HepG2 (cell line): ENCODE measurements around the gene NAPB. TPM values are rescaled to one million over a fixed set of nuclear protein-coding genes. Genes with fewer than 3 reads are reported as not detected.

Experiments used
- GTF2F1 ChIP-seq: fragments of 150-350 bp; IDR thresholded peaks from 2 replicates; pipeline ENCODE4 v1.6.1; 2014; ENCODE audit warnings: low read length
- HMG20B ChIP-seq: conservative IDR thresholded peaks from 2 replicates; pipeline ENCODE4 v1.6.1; 2016; ENCODE audit warnings: missing genetic modification reagents, missing compliant biosample characterization
- ISX ChIP-seq: sonication (generic); formaldehyde crosslinking; conservative IDR thresholded peaks from 2 replicates; pipeline ENCODE4 v1.5.0; 2020; ENCODE audit warnings: missing genetic modification reagents
- MLLT10 ChIP-seq: sonication (generic); formaldehyde crosslinking; IDR thresholded peaks from 2 replicates; pipeline ENCODE4 v1.4.0; 2020; ENCODE audit warnings: missing genetic modification reagents
- MYNN ChIP-seq: sonication (generic); formaldehyde crosslinking; IDR thresholded peaks from 2 replicates; pipeline ENCODE4 v1.4.0; 2020; ENCODE audit warnings: mild to moderate bottlenecking, low read depth, missing genetic modification reagents
- NAIF1 ChIP-seq: sonication (generic); formaldehyde crosslinking; IDR thresholded peaks from 2 replicates; pipeline ENCODE4 v1.5.0; 2020; ENCODE audit warnings: mild to moderate bottlenecking, missing genetic modification reagents, borderline replicate concordance
- NFE2 ChIP-seq: sonication (generic); formaldehyde crosslinking; IDR thresholded peaks from 2 replicates; pipeline ENCODE4 v1.4.0; 2020; ENCODE audit warnings: missing genetic modification reagents
- RCOR2 ChIP-seq: IDR thresholded peaks from 2 replicates; pipeline ENCODE4 v1.6.1; 2016; ENCODE audit warnings: missing biosample characterization, missing genetic modification reagents
- SAFB2 ChIP-seq: sonication (generic); formaldehyde crosslinking; IDR thresholded peaks from 2 replicates; pipeline ENCODE4 v1.5.1; 2020; ENCODE audit warnings: missing genetic modification reagents, low read depth, mild to moderate bottlenecking, borderline replicate concordance
- SMYD3 ChIP-seq: sonication (generic); formaldehyde crosslinking; IDR thresholded peaks from 2 replicates; pipeline ENCODE4 v1.8.1; 2023; ENCODE audit warnings: mild to moderate bottlenecking, missing genetic modification reagents
- TOE1 ChIP-seq: sonication (generic); formaldehyde crosslinking; IDR thresholded peaks from 2 replicates; pipeline ENCODE4 v1.4.0; 2020; ENCODE audit warnings: mild to moderate bottlenecking, missing genetic modification reagents
- ZFP62 ChIP-seq: sonication (generic); formaldehyde crosslinking; IDR thresholded peaks from 2 replicates; pipeline ENCODE4 v1.4.0; 2020; ENCODE audit warnings: missing genetic modification reagents
- ZFY ChIP-seq: sonication (generic); formaldehyde crosslinking; IDR thresholded peaks from 2 replicates; pipeline ENCODE4 v1.4.0; 2020; ENCODE audit warnings: missing genetic modification reagents
- ZNF12 ChIP-seq: sonication (generic); formaldehyde crosslinking; IDR thresholded peaks from 2 replicates; pipeline ENCODE4 v1.5.0; 2020; ENCODE audit warnings: missing genetic modification reagents
- ZNF274 ChIP-seq: sonication (generic); formaldehyde crosslinking; IDR thresholded peaks from 2 replicates; pipeline ENCODE4 v1.5.1; 2020; ENCODE audit warnings: mild to moderate bottlenecking, missing genetic modification reagents
- ZNF552 ChIP-seq: sonication (generic); formaldehyde crosslinking; IDR thresholded peaks from 2 replicates; pipeline ENCODE4 v1.9.0; 2022; ENCODE audit warnings: missing genetic modification reagents, mild to moderate bottlenecking, borderline replicate concordance
- ZNF740 ChIP-seq: sonication (generic); formaldehyde crosslinking; IDR thresholded peaks from 2 replicates; pipeline ENCODE4 v1.4.0; 2020; ENCODE audit warnings: missing genetic modification reagents
- ZNF761 ChIP-seq: sonication (generic); formaldehyde crosslinking; conservative IDR thresholded peaks from 2 replicates; pipeline ENCODE4 v1.4.0; 2020; ENCODE audit warnings: mild to moderate bottlenecking, missing genetic modification reagents
- ZNF790 ChIP-seq: sonication (generic); formaldehyde crosslinking; IDR thresholded peaks from 2 replicates; pipeline ENCODE4 v1.8.0; 2022; ENCODE audit warnings: missing genetic modification reagents, mild to moderate bottlenecking, borderline replicate concordance
- polyA plus RNA-seq, 8 experiments: library from polyadenylated mRNA; depleted of rRNA in 3 of 8; stranded (reverse) in 7 of 8; unstranded in 1 of 8; fragments of >200 nt; fragmentation: Illumina TruSeq in 4 of 8; extraction: Trizol in 4 of 8; gene quantifications; 2 replicates each; pipeline versions ENCODE4 v1.2.1 to v1.2.3, GENCODE V29; 2011 to 2016; ENCODE audit warnings: low read depth in 4 of 8, missing spikeins in 1 of 8, mixed read lengths in 1 of 8; ENCODE audit not compliant: insufficient read depth in 1 of 8
- total RNA-seq, 5 experiments: library from RNA; depleted of rRNA; stranded (reverse); fragments of >200 nt; fragmentation: Illumina TruSeq; extraction: Trizol; gene quantifications; 2 replicates each; pipeline ENCODE4 v1.2.3, GENCODE V29; 2016; ENCODE audit warnings: low read depth in 1 of 5
- TF ChIP-seq, protein P1 (sequence below): sonication (generic); formaldehyde crosslinking; IDR thresholded peaks from 2 replicates; pipeline ENCODE4 v1.5.0; 2020; ENCODE audit warnings: mild to moderate bottlenecking, missing genetic modification reagents, borderline replicate concordance
- TF ChIP-seq, protein P2 (sequence below): sonication (generic); formaldehyde crosslinking; IDR thresholded peaks from 2 replicates; pipeline ENCODE4 v1.4.0; 2020; ENCODE audit warnings: mild to moderate bottlenecking, missing genetic modification reagents

The NAPB gene
- total and polyA plus RNA-seq, 2 of the 13 experiments (the other 11 are each of a cell fraction or from before 2014, with no cell fraction given), result 15.2 to 16.1 TPM

- TF ChIP-seq, protein P1, sequence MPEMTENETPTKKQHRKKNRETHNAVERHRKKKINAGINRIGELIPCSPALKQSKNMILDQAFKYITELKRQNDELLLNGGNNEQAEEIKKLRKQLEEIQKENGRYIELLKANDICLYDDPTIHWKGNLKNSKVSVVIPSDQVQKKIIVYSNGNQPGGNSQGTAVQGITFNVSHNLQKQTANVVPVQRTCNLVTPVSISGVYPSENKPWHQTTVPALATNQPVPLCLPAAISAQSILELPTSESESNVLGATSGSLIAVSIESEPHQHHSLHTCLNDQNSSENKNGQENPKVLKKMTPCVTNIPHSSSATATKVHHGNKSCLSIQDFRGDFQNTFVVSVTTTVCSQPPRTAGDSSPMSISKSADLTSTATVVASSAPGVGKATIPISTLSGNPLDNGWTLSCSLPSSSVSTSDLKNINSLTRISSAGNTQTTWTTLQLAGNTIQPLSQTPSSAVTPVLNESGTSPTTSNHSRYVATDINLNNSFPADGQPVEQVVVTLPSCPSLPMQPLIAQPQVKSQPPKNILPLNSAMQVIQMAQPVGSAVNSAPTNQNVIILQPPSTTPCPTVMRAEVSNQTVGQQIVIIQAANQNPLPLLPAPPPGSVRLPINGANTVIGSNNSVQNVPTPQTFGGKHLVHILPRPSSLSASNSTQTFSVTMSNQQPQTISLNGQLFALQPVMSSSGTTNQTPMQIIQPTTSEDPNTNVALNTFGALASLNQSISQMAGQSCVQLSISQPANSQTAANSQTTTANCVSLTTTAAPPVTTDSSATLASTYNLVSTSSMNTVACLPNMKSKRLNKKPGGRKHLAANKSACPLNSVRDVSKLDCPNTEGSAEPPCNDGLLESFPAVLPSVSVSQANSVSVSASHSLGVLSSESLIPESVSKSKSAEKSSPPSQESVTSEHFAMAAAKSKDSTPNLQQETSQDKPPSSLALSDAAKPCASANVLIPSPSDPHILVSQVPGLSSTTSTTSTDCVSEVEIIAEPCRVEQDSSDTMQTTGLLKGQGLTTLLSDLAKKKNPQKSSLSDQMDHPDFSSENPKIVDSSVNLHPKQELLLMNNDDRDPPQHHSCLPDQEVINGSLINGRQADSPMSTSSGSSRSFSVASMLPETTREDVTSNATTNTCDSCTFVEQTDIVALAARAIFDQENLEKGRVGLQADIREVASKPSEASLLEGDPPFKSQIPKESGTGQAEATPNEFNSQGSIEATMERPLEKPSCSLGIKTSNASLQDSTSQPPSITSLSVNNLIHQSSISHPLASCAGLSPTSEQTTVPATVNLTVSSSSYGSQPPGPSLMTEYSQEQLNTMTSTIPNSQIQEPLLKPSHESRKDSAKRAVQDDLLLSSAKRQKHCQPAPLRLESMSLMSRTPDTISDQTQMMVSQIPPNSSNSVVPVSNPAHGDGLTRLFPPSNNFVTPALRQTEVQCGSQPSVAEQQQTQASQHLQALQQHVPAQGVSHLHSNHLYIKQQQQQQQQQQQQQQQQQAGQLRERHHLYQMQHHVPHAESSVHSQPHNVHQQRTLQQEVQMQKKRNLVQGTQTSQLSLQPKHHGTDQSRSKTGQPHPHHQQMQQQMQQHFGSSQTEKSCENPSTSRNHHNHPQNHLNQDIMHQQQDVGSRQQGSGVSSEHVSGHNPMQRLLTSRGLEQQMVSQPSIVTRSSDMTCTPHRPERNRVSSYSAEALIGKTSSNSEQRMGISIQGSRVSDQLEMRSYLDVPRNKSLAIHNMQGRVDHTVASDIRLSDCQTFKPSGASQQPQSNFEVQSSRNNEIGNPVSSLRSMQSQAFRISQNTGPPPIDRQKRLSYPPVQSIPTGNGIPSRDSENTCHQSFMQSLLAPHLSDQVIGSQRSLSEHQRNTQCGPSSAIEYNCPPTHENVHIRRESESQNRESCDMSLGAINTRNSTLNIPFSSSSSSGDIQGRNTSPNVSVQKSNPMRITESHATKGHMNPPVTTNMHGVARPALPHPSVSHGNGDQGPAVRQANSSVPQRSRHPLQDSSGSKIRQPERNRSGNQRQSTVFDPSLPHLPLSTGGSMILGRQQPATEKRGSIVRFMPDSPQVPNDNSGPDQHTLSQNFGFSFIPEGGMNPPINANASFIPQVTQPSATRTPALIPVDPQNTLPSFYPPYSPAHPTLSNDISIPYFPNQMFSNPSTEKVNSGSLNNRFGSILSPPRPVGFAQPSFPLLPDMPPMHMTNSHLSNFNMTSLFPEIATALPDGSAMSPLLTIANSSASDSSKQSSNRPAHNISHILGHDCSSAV (CRISPR knock-in tag), result no peak
- TF ChIP-seq HMG20B, result 0 out of 2 replicates have a peak, but pooled peaks have one; percentile 15
- peak; percentile 98 for TF ChIP-seq MYNN (CRISPR knock-in tag)
- no peak for TF ChIP-seq ZNF12 (CRISPR knock-in tag)
- no peak; the same call in 1 of the 2 replicates for TF ChIP-seq TOE1 (CRISPR knock-in tag)
- TF ChIP-seq, protein P2, sequence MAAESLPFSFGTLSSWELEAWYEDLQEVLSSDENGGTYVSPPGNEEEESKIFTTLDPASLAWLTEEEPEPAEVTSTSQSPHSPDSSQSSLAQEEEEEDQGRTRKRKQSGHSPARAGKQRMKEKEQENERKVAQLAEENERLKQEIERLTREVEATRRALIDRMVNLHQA (CRISPR knock-in tag), result no peak
- TF ChIP-seq ZFY (CRISPR knock-in tag), result peak; percentile 98
- peak; percentile 79; the same call in 1 of the 2 replicates for TF ChIP-seq ZNF552
- no peak for TF ChIP-seq GTF2F1
- TF ChIP-seq ZFP62 (CRISPR knock-in tag), result no peak
- peak; percentile 96 for TF ChIP-seq ZNF274 (CRISPR knock-in tag)
- no peak for TF ChIP-seq NAIF1 (CRISPR knock-in tag)
- TF ChIP-seq ZNF740 (CRISPR knock-in tag), result no peak; the same call in 1 of the 2 replicates
- no peak; the same call in 1 of the 2 replicates for TF ChIP-seq SMYD3 (CRISPR knock-in tag)
- TF ChIP-seq NFE2 (CRISPR knock-in tag), result no peak
- TF ChIP-seq RCOR2, result no peak
- TF ChIP-seq ZNF790 (CRISPR knock-in tag), result peak; percentile 50; the same call in 1 of the 2 replicates
- TF ChIP-seq ISX (CRISPR knock-in tag), result no peak; the same call in 1 of the 2 replicates
- 0 out of 2 replicates have a peak, but pooled peaks have one; percentile 32 for TF ChIP-seq SAFB2
- TF ChIP-seq ZNF761 (CRISPR knock-in tag), result no peak
- TF ChIP-seq MLLT10 (CRISPR knock-in tag), result no peak
Measured at GRCh38 chr20:23350196-23350903, 70.9 kb downstream of the NAPB start, which contains the start of gene NXT1 (continued).
